GM19023 (cell line): ENCODE data around the gene NAT9.

Experiments used
- ATAC-seq: cut with Tn5 transposase; IDR thresholded peaks from one replicate; pipeline ENCODE4 v1.9.1; 2021; ENCODE audit warnings: mild to moderate bottlenecking, moderate library complexity; ENCODE audit not compliant: unreplicated experiment

Gene NAT9

GRCh38 chr17:74776044-74776962 is at the start of gene NAT9:
Gene NAT9 (minus strand): TSS chr17:74776345. CDS start chr17:74775698, 647 bp downstream.
- ATAC-seq: peak; percentile 82

GRCh38 chr17:74824961-74825627 is 48.9 kb upstream of the NAT9 start:
- ATAC-seq: no peak

GRCh38 chr17:74822939-74823367 is 46.8 kb upstream of the NAT9 start:
- ATAC-seq: no peak

GRCh38 chr17:74822335-74822938 is 46.3 kb upstream of the NAT9 start:
- ATAC-seq: no peak

GRCh38 chr17:74821655-74822334 is 45.6 kb upstream of the NAT9 start:
- no peak for ATAC-seq

- no peak for ATAC-seq
These were observed 43.8 kb upstream of the NAT9 start for GRCh38 chr17:74819801-74820436.

- ATAC-seq: no peak
These were observed 42.3 kb upstream of the NAT9 start for GRCh38 chr17:74818291-74818938.

- ATAC-seq: no peak
These were observed 40.9 kb upstream of the NAT9 start for GRCh38 chr17:74816905-74817620.

GRCh38 chr17:74815550-74816370 is 39.6 kb upstream of the NAT9 start:
- ATAC-seq: no peak

- no peak for ATAC-seq
These were observed 38.9 kb upstream of the NAT9 start for GRCh38 chr17:74815067-74815466.

- no peak for ATAC-seq
These were observed 38.3 kb upstream of the NAT9 start for GRCh38 chr17:74814453-74814852.

- no peak for ATAC-seq
These were observed 36.2 kb upstream of the NAT9 start for GRCh38 chr17:74812109-74813009.

GRCh38 chr17:74810699-74811485 is 34.7 kb upstream of the NAT9 start:
- no peak for ATAC-seq

GRCh38 chr17:74808714-74809430 is 32.7 kb upstream of the NAT9 start:
- ATAC-seq: no peak

GRCh38 chr17:74807925-74808324 is 31.8 kb upstream of the NAT9 start:
- no peak for ATAC-seq

GRCh38 chr17:74807441-74807840 is 31.3 kb upstream of the NAT9 start:
- ATAC-seq: no peak
